HPDE6-E6E7 (cell line): ENCODE results near the gene AFF1.
"Not testable (repeated sequence)": the region's sequence is repeated elsewhere in the genome, so short reads cannot be mapped to it uniquely, and the experiment has no call there.

Experiments used
- DNase-seq: peaks from one replicate; pipeline ENCODE4 v3.0.0; 2011; ENCODE audit warnings: missing footprints; ENCODE audit errors: extremely low spot score

The AFF1 gene

DNA sequence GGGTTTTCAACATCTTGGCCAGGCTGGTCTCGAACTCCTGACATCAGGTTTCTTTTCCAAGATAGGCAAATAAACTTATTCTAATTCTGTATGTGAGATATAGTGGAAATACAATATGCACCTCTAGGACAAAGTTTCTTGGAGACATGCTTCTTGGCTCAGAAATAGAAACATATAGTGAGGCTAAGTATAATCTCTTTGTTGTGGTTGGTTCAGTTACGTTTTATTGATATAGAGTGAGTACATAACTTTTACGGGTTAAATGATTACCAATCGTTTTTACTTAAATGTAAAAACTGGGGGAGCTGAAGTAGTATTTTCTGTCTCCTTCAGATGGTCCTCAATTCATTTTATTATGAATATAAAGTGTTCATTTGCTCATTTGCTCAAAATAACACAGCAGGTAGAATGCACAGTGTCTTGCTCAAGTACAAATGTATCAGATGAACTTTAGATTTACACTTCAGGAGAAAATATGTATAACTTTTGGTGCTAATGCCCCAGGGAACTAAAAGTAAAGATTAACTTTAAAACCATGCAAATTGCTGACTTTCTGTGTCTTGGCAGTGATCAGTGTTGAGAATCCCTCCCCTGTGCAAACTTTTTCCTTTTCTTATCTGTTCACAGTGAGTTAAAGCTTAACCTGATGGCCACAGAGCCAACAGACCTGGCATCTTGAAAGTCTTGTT, 77.6 kb downstream of the AFF1 start:
- no peak for DNase-seq

DNA sequence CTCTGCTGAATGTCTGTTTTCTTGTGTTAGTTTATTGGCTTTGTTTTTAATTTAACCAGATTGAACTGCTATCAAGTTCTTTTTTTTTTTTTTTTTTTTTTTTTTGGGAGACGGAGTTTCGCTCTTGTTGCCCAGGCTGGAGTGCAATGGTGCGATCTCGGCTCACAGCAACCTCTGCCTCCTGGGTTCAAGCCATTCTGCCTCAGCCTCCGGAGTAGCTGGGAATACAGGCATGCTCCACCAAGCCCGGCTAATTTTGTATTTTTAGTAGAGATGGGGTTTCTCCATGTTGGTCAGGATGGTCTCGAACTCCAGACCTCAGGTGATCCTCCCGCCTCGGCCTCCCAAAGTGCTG, 78.1 kb downstream of the AFF1 start:
- not testable (repeated sequence) for DNase-seq

- no peak for DNase-seq
Measured at GRCh38 chr4:87014284-87014782, 79.5 kb downstream of the AFF1 start.

DNA sequence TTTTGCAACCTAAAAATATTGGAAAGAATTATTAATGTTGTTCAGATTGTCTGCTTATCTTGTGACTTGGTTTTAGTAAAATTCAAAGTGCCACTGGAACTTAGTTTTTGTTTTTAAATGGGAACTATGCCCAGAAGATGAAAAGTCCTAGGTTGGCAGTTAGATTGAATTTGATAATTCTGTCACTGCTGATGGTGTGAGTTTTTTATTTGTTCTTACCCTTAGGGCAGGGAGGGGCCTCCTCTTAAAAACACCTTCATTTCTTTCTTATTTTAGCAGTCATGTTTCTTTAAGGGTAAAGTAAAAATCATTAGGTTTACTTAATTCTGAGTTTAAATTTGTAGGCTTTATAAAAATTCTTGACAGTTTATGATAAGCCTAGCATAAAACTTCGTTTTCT, 80.6 kb downstream of the AFF1 start:
- no peak for DNase-seq

- DNase-seq, result no peak
Measured at GRCh38 chr4:87017580-87018342, 83.0 kb downstream of the AFF1 start.

DNA sequence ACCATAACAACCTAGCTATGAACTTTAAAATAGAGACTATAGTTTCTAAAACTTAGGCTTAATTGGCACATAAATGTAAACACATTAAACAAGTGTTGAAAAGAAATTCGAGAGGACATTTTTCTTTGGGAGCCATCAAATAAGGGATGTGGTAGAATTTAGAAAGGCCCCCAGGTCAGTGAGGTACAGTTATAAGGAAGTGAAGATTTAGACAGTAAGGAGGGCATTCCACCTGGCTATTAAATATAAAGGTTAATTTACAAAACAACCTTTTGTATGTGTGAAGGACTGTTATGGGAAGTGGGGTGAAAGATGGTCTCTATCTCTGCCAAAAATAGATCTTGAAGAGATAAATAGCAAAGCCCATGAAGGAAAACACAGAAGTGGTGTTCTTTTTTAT, 83.9 kb downstream of the AFF1 start:
- no peak for DNase-seq

- no peak for DNase-seq
Measured at GRCh38 chr4:87019246-87019791, 84.5 kb downstream of the AFF1 start.

DNA sequence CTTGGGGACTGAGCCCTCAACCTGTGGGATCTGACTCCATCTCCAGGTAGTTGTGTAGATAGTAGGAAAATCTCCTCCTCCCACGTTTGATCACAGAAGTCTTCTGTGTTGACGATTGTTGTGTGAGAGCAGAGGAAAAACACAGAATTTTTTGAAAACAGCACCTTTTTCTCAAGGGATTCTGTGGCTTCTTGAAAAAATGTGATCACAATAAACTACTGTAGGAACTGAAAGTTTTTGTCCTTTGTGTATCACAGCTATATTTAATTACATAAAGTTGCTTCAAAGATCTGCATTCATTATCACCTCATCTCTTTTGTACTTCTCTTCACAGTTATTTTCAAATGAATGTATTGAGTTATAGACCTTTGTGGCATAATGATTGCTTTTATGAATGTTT, 85.1 kb downstream of the AFF1 start:
- DNase-seq, result no peak

DNA sequence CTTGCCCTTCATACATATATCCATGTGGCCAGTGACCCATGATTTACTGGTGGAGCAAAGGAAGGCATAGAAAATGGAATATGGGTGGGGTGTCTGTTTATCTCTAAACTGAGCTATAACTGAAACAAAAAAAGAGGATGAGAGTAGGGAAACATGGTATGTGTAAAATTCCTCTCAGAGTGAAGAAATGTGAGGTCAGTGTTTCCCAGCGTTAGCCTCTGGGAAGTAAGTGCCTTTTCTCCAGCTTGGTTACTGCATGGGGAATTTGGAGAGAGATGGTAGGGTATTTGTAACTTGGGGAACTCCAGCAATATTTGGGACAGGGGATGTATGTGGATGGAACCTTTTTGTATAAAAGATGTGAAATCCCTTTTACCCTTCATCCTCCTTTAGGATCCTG, 89.4 kb downstream of the AFF1 start:
- no peak for DNase-seq

DNA sequence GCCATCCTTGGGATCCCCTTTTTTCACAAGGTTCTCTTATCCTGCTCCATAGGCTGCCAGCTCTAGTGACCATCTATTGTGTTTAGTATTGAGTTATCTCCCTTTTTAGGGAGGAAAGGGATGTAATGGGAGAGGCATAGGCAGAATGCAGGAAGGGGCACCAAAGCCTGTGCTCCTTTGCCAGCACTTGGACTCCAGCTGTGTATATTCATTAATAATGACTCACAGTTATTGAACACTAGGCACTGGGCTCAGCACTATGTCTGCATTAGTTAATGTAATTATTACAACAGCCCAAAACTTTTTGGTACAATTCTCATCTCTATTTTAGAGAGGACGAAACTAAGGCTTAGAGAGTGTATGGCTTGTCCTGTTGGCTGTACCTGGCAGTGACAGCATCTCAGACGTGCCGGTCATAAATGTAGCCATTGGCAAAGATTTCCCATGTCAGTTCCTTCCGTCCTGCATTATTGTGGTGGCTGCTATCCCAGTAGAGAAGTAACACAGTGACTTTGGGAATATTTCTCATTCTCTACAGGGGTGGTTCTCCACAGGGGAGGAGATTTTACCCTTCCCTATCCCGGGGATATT, 90.3 kb downstream of the AFF1 start:
- no peak for DNase-seq

DNA sequence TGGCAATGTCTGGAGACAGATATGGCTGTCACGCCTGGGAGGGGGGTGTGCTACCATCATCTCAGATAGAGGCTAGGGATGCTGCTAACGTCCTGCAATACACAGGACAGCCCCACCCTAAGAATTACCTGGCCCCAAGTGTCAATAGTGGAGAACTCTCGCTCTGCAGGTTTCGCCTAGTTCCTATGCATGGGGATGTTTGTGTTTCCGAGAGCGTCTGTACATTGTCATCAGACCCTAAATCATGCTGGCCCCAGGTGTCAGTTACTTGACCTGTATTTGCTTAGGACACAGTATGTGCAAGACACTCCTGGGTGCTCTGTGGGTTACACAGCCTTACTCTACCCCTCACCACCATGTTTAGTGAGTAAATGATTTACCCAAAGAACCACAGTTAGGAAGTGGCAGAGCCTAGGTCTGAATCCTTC, 90.8 kb downstream of the AFF1 start:
- no peak for DNase-seq

DNA sequence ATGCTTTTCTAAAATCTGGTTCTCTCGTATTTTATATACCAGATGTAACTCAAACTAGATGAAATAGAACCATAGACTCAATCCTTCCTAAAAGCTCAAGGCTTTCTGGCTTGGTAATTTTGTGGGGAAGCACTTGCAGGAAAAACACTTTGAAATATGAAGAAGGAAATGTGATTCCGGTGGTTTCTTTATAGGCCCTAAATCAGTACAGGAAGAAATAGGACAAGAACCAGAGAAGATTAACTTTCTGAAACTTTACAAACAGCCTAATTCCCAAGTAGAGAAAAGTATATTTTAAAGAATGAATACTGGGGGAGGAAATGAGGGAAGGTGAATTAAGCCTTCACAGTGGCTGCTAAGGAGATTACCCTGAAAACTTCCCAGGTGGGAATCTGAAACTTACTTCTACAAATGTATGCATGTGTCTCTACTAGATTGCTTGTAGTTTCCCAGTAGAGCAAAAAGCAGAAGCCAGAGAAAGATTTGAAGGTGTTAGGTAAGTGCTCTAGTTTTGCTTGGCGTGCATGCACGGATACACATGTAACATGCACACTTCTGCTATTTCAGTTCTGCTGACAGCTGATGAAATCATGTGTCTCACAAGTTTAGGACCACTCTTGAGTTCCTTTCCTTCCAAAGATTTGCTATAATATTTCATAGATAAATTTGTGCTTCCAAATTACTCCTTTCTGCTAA, 92.1 kb downstream of the AFF1 start:
- no peak for DNase-seq

- DNase-seq, result no peak
Measured at GRCh38 chr4:87029356-87029755, 94.5 kb downstream of the AFF1 start.

GRCh38 chr4:87030124-87030523, 95.3 kb downstream of the AFF1 start:
- DNase-seq, result no peak

DNA sequence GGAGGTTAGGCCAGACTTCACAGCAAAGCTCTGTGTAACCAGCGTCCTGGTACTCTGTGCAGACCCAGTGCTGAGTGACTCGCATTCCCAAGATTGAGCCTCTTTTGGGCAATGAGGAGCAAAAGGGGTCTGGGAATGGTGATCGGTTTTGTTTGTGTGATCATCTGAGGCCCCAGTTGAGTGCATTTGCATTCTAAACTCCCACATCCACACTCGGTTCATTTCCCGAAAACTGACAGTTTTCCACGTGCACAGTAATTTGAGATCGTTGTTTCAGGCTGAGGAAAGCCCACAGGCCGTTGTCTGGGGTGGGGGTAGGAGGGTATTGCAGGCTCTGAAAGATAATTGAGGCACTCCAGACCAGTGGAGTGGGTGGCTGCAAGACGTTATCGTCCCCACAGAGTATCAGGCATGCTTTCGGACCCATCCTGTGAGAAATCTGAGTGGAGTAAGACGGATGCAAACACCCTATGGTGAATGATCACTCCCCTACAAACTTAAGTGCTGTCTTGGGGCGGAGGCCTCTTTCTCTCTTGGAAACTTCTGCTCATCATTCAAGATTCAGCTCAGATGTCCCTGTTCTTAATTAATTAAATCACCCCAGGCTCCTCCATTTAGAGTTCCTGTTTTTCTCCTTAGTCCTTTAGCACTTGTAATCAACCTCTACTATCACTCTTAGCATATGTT, 96.1 kb downstream of the AFF1 start:
- no peak for DNase-seq

DNA sequence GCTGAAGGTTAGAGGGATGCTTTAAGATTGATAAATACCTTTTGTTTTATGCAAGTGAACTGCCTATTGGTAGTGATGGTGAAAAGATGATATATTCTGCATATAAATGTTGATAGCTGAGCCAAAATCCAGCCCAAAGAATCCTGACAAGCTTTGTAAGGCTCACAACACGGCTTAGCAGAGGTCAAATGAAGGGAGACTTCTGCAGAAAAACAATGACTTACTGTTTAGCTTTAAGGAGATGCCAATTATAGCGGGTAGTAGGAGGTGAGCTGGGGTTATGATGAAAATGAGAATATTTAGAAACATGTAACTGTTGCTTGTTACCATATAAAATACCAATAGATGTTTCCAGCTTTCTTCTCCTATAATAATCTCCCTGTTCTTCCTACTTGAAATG, 97.1 kb downstream of the AFF1 start:
- DNase-seq, result no peak

GRCh38 chr4:87032884-87033533, 98.2 kb downstream of the AFF1 start:
- no peak for DNase-seq

GRCh38 chr4:87033902-87034301, 99.1 kb downstream of the AFF1 start:
- DNase-seq, result no peak

DNA sequence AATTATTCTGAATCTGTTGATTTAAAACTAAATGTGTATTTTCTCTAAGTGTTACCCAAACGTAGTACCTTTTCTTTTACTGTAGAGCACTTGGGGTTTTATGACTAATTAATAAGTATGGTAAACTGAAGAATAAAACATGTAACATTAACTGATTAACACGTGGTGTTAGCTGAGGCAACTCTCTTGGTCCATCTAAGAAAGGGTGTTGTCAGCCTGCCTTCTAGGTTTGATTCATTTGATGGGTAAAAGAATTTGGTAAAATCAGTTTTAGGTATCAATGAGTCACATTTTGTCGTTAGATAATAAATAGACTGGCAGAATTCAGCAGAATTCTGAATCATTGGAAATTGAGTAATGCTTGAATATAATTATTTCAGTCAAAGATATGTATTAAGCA, 99.7 kb downstream of the AFF1 start:
- no peak for DNase-seq

DNA sequence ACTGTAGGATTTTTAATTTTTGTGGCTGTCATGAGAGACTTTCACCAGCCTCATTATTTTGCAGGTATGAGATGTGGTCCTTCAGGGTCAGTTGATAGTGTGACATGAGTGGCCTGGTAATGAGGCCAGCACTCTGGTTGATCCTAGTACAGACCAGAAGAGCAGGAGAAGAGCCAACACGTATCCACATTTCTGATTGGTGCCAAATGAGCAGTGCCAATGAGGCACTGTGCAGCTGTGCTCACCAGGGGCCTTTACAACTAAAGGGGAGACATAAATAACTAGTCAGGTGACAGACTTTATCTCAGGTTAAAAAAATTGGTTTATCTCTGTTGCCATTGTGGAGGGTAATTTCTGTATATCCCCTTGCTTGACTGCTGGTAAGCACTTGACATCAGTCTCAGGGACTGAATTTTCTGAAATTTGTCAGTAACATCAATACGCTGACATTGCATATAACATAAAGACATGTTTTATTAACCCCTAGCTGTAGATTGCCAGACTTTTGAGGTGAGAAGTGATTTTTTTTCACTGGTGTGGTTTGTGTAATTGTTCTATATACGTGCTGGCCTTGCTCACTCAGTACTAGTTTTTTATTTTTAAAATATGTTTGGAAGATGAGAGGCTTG, 101.2 kb downstream of the AFF1 start:
- DNase-seq, result no peak

GRCh38 chr4:87036713-87037112, 101.9 kb downstream of the AFF1 start:
- no peak for DNase-seq
